RWPE2 (cell line): ENCODE measurements around the gene LAMB3.

Experiments
- ATAC-seq: fragments of 200-7000 bp; cut with Tn5 transposase; 3 replicates; pipeline ENCODE4 v1.9.1; 2021; ENCODE audit warnings: low read depth
- DNase-seq: peaks from one replicate; pipeline ENCODE4 v3.0.0-alpha.2; 2020; ENCODE audit warnings: low spot score
- H3K27ac ChIP-seq: fragments of 450-650 bp; 2 replicates; pipeline ENCODE4 v1.5.1; 2017; ENCODE audit warnings: mild to moderate bottlenecking; ENCODE audit not compliant: poor library complexity, severe bottlenecking
- H3K27me3 ChIP-seq: fragments of 250-450 bp; sonication (Bioruptor Pico); 2 replicates; pipeline ENCODE4 v1.5.1; 2021; ENCODE audit warnings: mild to moderate bottlenecking, moderate library complexity; ENCODE audit not compliant: insufficient read depth, poor library complexity, severe bottlenecking
- H3K36me3 ChIP-seq: fragments of 250-450 bp; sonication (Bioruptor Pico); 2 replicates; pipeline ENCODE4 v1.5.1; 2020; ENCODE audit warnings: low read depth, mild to moderate bottlenecking, moderate library complexity
- H3K4me1 ChIP-seq: fragments of 250-450 bp; sonication (Bioruptor Pico); 2 replicates; pipeline ENCODE4 v1.5.1; 2021; ENCODE audit warnings: mild to moderate bottlenecking, moderate library complexity; ENCODE audit not compliant: insufficient read depth, poor library complexity, severe bottlenecking
- H3K4me3 ChIP-seq: fragments of 250-450 bp; sonication (Bioruptor Pico); 2 replicates; pipeline ENCODE4 v1.5.1; 2021; ENCODE audit warnings: mild to moderate bottlenecking, moderate library complexity; ENCODE audit not compliant: severe bottlenecking
- H3K9me3 ChIP-seq: fragments of 250-450 bp; sonication (Bioruptor Pico); 2 replicates; pipeline ENCODE4 v1.5.1; 2021; ENCODE audit warnings: mild to moderate bottlenecking, moderate library complexity; ENCODE audit not compliant: severe bottlenecking
- TF ChIP-seq, protein P1 (sequence below): fragments of 450-650 bp; IDR thresholded peaks from one replicate; pipeline ENCODE4 v1.5.1; 2017; ENCODE audit warnings: mild to moderate bottlenecking, moderate library complexity; ENCODE audit not compliant: poor library complexity, severe bottlenecking

Gene LAMB3

GRCh38 chr1:209617047-209617673, 35.1 kb downstream of the LAMB3 start:
- no peak overlapping the region for H3K4me3 ChIP-seq
- ATAC-seq = no peak
- H3K27me3 ChIP-seq = no peaks in the 10 kb centered on the region
- no peak overlapping the region for H3K27ac ChIP-seq
- DNase-seq = no peak
- H3K4me1 ChIP-seq = no peaks in the 10 kb centered on the region
- H3K36me3 ChIP-seq = peaks cover 77% of the 10 kb centered on the region
- TF ChIP-seq, protein P1, sequence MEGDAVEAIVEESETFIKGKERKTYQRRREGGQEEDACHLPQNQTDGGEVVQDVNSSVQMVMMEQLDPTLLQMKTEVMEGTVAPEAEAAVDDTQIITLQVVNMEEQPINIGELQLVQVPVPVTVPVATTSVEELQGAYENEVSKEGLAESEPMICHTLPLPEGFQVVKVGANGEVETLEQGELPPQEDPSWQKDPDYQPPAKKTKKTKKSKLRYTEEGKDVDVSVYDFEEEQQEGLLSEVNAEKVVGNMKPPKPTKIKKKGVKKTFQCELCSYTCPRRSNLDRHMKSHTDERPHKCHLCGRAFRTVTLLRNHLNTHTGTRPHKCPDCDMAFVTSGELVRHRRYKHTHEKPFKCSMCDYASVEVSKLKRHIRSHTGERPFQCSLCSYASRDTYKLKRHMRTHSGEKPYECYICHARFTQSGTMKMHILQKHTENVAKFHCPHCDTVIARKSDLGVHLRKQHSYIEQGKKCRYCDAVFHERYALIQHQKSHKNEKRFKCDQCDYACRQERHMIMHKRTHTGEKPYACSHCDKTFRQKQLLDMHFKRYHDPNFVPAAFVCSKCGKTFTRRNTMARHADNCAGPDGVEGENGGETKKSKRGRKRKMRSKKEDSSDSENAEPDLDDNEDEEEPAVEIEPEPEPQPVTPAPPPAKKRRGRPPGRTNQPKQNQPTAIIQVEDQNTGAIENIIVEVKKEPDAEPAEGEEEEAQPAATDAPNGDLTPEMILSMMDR = no peak
- H3K9me3 ChIP-seq = no peaks in the 10 kb centered on the region

DNA sequence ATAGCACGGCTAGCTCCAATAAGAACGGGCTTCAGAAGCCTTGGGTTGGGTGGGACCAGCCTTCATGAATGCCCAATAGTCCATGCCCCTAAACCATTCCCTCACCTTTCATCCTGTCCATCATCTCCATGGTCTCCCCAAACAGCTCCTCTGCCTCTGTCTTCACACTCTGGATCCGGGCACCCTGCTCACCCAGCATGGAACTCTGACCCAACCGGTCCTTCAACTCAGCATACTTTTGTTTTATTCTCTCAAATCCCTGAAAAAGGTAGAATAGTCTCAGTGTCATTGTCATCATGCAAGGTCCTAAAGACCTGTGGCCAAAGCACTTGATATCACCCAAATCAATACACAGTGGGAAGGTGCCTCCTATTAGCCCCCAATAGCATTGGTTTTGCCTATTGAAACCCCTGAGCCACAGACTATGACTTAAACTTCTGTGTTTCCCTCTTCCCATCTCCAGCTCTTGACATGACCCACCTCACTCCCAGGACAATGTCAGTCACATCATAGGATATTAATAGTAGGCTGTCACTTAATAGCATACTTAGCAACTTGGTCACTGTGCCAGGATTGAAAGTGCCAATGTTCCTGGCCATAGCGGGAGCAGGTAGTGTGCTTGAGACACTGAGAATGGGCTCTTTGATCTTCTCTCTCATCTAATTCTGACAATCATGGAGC, 35.7 kb downstream of the LAMB3 start:
- H3K36me3 ChIP-seq = peaks cover 70% of the 10 kb centered on the region
- DNase-seq (no peak), ATAC-seq (no peak)
- TF ChIP-seq, protein P1 = no peak
- no peaks in the 10 kb centered on the region for H3K4me1 ChIP-seq
- no peak overlapping the region for H3K4me3 ChIP-seq
- no peak overlapping the region for H3K27ac ChIP-seq
- no peaks in the 10 kb centered on the region for H3K27me3 ChIP-seq
- H3K9me3 ChIP-seq = no peaks in the 10 kb centered on the region

GRCh38 chr1:209614906-209615305, 37.3 kb downstream of the LAMB3 start:
- Histone ChIP-seq H3K27me3 (no peaks in the 10 kb centered on the region), H3K9me3 (no peaks in the 10 kb centered on the region), H3K36me3 (peaks cover 54% of the 10 kb centered on the region), H3K27ac (no peak overlapping the region), H3K4me3 (no peak overlapping the region), H3K4me1 (no peaks in the 10 kb centered on the region)
- ATAC-seq (no peak), DNase-seq (no peak)
- TF ChIP-seq, protein P1 = no peak

GRCh38 chr1:209614151-209614420, 38.1 kb downstream of the LAMB3 start:
- Histone ChIP-seq H3K27ac (no peak overlapping the region), H3K9me3 (no peaks in the 10 kb centered on the region), H3K36me3 (peaks cover 46% of the 10 kb centered on the region), H3K4me3 (no peak overlapping the region), H3K27me3 (no peaks in the 10 kb centered on the region), H3K4me1 (no peaks in the 10 kb centered on the region)
- DNase-seq (no peak), ATAC-seq (no peak)
- TF ChIP-seq, protein P1 = no peak
